HG02885 (cell line): ENCODE results near the gene PRDM16.

Experiments
- ATAC-seq: cut with Tn5 transposase; IDR thresholded peaks from one replicate; pipeline ENCODE4 v1.9.1; 2021; ENCODE audit warnings: mild to moderate bottlenecking; ENCODE audit not compliant: unreplicated experiment, poor library complexity

The PRDM16 gene

DNA sequence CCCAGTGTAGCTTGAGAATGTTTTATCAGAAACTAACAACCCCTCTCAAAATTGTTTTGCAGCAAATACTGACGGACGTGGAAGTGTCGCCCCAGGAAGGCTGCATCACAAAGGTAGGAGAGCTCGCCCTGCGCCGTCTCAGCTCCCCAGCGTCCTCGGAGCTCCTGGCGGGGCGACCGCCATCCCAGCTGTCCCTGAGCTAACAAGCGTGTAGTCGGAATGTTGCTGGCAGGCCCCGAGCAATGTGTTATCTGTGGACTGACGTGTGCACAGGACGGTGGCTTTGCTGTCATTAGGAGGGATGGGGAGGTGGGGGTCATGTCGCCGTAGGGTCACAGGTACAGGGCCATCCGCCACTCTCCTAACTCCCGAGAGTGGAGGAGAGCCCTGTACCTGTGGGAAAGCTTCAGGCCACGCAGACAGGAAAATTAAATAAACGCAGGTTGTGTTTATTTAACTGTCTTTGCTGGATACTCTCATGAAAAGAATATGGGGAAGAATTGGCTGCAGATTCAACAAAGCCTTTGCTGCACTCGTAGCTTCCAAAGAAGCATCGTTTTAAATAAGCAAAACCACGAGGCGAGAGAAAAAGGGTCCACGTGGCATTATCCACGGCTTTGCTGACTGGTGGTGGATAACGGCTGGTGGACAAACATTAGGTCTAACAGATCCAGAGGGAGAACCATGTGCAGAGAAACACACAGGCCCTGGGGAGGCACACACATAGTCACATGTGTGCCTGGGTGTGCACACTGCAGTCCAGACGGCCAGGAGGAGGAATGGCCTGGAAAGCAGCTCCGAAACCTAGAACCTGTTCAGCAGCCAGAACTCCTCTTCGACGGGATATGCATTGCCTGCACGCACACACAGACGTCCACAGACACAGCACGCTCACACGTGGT lies 175.3 kb downstream of the PRDM16 start:
- ATAC-seq = no peak

DNA sequence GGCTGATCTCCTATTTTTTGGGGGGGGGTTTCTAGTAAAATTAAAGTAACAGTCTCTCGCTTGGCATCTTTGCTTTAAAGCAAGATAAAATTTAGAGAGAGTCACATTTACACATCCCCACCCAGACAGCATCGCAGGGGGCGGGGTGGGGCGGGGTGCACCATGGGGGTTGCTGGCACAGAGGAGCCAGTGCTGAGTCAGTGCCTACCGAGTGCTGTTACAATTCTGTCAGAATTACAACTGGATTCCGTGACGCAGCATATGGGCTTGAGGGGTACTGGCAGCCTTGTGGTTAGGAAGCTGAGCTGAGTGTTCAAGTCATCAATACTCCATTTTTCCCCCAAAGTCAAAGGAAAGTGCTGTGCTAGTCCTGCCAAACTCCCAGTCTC lies 175.9 kb downstream of the PRDM16 start:
- no peak for ATAC-seq

DNA sequence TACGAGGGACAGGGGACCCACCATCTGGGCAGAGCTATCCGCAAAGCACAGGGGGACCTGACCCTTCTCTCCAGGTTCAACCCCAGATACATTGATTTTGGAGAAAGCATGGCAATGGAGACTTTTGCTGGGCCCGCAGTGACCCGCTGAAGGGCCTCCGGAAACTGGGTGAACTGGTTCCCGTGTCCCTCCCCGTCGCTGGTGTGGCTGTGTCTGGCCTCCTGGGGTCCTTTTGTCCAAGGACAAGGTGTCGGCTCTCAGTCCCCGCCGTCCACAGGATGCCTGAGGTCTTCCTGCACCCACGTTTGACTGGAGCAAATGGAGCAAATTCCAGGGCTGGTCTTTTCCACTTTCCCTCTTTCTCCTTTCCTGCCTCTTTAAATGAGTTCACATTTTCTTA lies 176.3 kb downstream of the PRDM16 start:
- no peak for ATAC-seq

GRCh38 chr1:3245768-3246167 lies 176.8 kb downstream of the PRDM16 start:
- no peak for ATAC-seq

- ATAC-seq = no peak
These were observed 177.2 kb downstream of the PRDM16 start for GRCh38 chr1:3246251-3246650.

GRCh38 chr1:3247521-3248121 lies 178.6 kb downstream of the PRDM16 start:
- ATAC-seq = no peak

GRCh38 chr1:3248155-3249141 lies 179.4 kb downstream of the PRDM16 start:
- no peak for ATAC-seq

DNA sequence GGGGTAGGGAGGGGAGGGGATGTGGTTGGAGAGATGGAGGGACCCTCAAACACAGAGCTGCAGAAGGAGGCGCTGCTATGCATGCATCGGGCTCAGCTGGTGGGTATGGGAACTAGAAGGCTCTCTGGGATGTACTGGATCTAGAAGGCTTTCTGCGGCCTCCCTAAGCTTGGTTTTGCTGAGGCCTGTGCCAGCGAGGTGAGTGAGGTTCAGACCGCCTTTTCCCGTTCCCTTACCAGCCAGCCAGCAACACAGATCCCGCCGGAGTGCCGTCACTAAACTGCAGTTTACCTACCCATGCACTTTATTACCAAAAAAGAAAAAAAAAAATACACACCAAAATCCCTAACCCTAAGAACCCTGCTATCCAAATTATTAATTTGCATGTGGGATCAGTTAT lies 180.2 kb downstream of the PRDM16 start:
- ATAC-seq = no peak

DNA sequence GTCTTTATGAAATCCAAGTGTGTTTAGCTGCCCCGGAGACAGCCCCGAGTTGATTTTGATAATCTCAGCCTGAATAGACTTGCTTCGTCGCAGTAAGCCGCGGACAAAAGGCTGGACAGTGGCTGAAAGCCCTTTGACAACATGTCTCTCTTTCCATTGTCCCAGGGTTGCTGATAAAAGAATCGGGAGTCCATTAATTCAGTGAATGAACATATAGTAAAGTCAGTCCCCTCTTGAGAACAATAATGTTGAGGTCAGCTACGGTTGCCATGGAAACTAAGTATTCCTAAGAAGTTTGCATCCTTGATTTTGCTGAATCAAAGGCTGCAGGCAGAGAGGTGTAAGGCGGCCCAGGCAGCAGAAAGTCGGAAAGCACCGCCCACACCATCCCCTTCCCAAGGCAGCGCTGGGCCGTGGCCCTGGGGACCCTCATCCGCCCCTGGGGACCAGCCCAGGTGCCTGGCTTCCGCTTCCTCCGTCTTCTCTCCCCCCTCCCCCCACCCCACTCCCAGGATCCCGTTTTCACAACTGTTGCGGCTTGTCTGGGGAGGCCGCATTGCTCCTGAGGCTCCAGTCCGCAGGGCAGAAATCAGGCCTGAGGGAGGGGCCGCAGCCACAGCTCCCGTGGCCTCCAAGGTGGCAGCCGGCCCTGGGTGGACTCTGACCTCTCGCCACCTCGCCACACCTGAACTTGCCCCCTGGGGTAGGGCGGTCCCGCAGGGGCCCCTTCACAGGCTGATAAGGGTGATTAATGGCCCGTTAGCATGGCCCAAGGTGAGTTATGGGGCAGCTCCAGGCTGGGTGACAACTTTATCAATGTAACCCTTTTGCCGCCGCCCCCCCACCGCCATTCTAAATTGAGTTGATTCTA lies 180.9 kb downstream of the PRDM16 start:
- ATAC-seq = no peak

- no peak for ATAC-seq
These were observed 181.6 kb downstream of the PRDM16 start for GRCh38 chr1:3250624-3251023.

DNA sequence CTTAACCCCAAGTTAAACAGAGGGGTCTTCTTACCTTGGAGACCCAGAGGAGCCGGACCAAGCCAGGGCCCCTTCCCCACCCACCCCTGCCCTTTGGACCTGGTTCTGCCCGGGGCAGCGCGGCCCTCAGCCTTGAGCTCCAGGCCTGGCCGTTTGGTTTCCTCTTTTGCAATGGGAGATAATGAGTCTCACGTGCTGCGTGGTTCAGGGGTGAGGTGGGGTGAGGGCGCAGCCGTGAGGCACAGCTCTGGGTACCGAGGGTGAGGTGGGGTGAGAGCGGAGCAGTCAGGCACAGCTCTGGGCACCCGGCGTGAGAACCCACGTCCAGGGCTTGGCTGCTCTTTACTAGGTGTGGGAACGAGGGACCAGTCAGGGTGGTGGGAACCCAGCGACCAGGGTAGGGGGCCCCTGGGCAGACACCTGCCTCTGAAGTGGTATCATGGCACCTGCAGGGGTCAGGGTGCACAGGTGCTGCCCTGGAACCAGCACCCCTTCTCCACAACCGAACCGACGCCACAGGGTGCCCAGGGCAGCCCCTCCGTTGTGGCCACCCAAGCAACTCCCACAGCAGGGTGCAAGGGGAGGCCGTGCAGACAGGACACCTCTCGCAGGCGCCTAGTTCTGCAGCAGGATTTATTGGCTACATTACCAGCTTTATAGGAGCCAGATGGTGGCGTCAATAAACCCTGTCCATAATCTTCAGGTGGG lies 182.2 kb downstream of the PRDM16 start:
- ATAC-seq = no peak

DNA sequence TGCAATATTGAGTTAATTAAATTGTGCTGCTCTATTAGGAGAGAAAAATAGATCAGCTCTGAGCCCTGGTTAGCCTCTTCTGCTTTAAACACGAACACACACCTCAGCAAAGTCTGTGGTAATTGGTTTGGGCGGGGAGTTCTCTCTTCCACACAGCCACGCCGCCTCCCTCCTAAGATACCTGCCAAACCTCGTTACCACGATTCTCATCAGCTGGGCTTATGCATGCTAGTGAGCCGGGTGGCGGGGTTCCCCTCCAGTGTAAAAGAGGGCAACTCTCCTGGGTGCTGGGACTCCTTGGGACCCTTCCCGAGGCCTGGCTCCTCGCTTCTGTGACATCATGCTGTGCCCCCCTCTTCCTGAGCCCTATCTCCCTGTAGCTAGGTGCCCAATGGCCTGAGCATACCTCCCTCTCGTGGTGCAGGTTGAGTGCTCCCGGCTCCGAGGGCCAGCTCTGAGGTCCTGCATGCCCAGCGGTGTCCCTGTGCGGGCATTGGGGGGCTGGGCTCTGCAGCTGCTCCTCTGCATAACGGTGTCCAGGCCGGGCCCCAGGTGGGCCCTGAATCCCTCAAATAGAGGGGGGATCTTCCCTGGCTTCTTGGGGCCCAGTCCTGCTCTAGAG lies 182.9 kb downstream of the PRDM16 start:
- ATAC-seq = no peak

- no peak for ATAC-seq
These were observed 186.7 kb downstream of the PRDM16 start for GRCh38 chr1:3255680-3256079.

DNA sequence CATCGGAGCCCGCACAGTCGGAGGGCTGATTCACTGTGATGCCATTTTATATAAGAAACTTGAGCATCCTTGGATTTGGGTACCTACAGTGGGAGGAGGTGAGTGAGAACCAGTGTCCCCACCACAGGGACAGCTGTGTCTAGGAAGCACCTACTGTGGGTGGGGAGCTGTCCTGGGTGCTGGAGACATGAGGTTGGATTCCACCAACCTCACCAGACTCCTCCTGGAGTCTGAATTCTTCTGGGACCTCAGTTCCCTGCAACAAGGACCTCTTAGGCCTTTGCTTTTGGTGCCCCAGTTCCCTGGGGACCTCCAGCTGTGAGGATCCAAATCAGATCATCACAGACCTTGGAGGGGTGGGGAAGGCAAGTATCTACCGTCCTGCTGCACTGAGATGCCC lies 188.8 kb downstream of the PRDM16 start:
- ATAC-seq = no peak

GRCh38 chr1:3258386-3259003 lies 189.5 kb downstream of the PRDM16 start:
- no peak for ATAC-seq

GRCh38 chr1:3259020-3259419 lies 190.0 kb downstream of the PRDM16 start:
- ATAC-seq = no peak

- ATAC-seq = no peak
These were observed 192.3 kb downstream of the PRDM16 start for GRCh38 chr1:3261007-3261968.
